Breast epithelium (tissue), 3 donors: ENCODE data around the gene TSPAN17.

ENCODE experiments used
- POLR2A ChIP-seq: fragments of 450-650 bp; IDR thresholded peaks from one replicate; pipeline ENCODE4 v1.6.1; 2016; ENCODE audit warnings: antibody characterized with exemption, mild to moderate bottlenecking, moderate library complexity
- POLR2AphosphoS5 ChIP-seq, 3 donors: sonication (generic); formaldehyde crosslinking; IDR thresholded peaks; one replicate each; pipeline ENCODE4 v1.6.1; 2017; ENCODE audit warnings: antibody characterized with exemption in 3 of 3
- TF ChIP-seq, protein P1 (sequence below), 3 donors: fragments of 450-650 bp; IDR thresholded peaks; one replicate each; pipeline ENCODE4 v1.5.1; 2016 to 2017; ENCODE audit warnings: antibody characterized with exemption in 3 of 3, mild to moderate bottlenecking in 3 of 3, moderate library complexity in 3 of 3

DNA sequence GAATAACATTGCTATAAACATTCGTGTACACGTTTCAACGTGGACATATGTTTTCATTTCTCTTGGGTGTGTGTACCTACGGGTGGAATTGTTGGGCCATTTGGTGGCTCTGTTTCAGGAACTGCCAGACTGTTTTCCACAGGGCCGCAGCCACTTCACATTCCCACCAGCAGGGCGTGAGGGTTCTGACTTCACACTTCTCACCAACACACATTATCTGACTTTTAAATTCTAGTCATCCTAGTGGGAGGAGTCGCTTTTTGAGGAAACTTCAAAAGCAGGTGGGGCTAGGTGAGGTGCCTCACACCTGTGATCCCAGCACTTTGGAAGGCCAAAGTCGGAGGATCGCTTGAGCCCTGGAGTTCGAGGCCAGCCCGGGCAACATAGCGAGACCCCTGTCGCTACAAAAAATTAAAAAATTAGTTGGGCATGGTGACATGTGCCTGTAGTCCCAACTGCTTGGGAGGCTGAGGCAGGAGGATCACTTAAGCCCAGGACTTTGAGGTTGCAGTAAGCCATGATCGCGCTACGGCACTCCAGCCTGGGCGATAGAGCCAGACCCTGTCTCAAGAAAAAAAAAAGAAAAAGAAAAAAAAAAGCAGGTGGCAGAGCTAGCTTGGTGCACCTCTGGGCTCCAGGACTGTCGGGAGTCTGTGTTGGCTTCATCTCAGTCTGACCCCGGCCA is 28.5 kb downstream of the TSPAN17 start:
- TF ChIP-seq POLR2A = no peak
- TF ChIP-seq, protein P1, sequence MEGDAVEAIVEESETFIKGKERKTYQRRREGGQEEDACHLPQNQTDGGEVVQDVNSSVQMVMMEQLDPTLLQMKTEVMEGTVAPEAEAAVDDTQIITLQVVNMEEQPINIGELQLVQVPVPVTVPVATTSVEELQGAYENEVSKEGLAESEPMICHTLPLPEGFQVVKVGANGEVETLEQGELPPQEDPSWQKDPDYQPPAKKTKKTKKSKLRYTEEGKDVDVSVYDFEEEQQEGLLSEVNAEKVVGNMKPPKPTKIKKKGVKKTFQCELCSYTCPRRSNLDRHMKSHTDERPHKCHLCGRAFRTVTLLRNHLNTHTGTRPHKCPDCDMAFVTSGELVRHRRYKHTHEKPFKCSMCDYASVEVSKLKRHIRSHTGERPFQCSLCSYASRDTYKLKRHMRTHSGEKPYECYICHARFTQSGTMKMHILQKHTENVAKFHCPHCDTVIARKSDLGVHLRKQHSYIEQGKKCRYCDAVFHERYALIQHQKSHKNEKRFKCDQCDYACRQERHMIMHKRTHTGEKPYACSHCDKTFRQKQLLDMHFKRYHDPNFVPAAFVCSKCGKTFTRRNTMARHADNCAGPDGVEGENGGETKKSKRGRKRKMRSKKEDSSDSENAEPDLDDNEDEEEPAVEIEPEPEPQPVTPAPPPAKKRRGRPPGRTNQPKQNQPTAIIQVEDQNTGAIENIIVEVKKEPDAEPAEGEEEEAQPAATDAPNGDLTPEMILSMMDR (IDR thresholded peaks at IDR 0.05) = peak in 1 of 3 donors; percentile 25
- TF ChIP-seq POLR2AphosphoS5 (IDR thresholded peaks at IDR 0.05) = no peak
